Endodermal cell (in vitro differentiated cells): ENCODE measurements around the gene HBA2. TPM values are rescaled to one million over a fixed set of nuclear protein-coding genes. Genes with fewer than 3 reads are reported as not detected.
"Not testable (repeated sequence)": the region's sequence is repeated elsewhere in the genome, so short reads cannot be mapped to it uniquely, and the experiment has no call there.

ENCODE experiments used
- DNase-seq: peaks from one replicate; pipeline ENCODE4 v3.0.0-alpha.2; 2017
- H3K27ac ChIP-seq: 2 replicates; pipeline ENCODE4 v1.5.1; 2013; ENCODE audit warnings: mild to moderate bottlenecking, low read depth, low read length, moderate library complexity
- H3K27me3 ChIP-seq: 2 replicates; pipeline ENCODE4 v1.6.1; 2013; ENCODE audit warnings: mild to moderate bottlenecking, low read length, moderate library complexity; ENCODE audit not compliant: insufficient read depth, control insufficient read depth, poor library complexity, severe bottlenecking
- H3K36me3 ChIP-seq: 2 replicates; pipeline ENCODE4 v1.7.0; 2013; ENCODE audit warnings: mild to moderate bottlenecking, low read length, moderate library complexity; ENCODE audit not compliant: control insufficient read depth, insufficient read depth
- H3K4me1 ChIP-seq: one replicate; pipeline ENCODE4 v1.7.0; 2013; ENCODE audit warnings: low read length; ENCODE audit not compliant: control insufficient read depth, insufficient read depth
- H3K4me3 ChIP-seq: 2 replicates; pipeline ENCODE4 v1.5.1; 2013; ENCODE audit warnings: mild to moderate bottlenecking, low read length, moderate library complexity
- H3K9ac ChIP-seq: 2 replicates; pipeline ENCODE4 v1.6.1; 2013; ENCODE audit warnings: mild to moderate bottlenecking, low read length, moderate library complexity; ENCODE audit not compliant: poor library complexity, severe bottlenecking; ENCODE audit errors: extremely low read depth
- H3K9me3 ChIP-seq: 2 replicates; pipeline ENCODE4 v1.6.1; 2013; ENCODE audit warnings: mild to moderate bottlenecking, low read length, moderate library complexity; ENCODE audit not compliant: control insufficient read depth
- H3K27ac Mint-ChIP-seq: 2 replicates; pipeline ENCODE4 v1.8.0; 2020; ENCODE audit warnings: mixed read lengths
- H3K27me3 Mint-ChIP-seq: 2 replicates; pipeline ENCODE4 v1.8.0; 2021; ENCODE audit warnings: mild to moderate bottlenecking, mixed read lengths; ENCODE audit not compliant: insufficient read depth
- H3K36me3 Mint-ChIP-seq: 2 replicates; pipeline ENCODE4 v1.8.0; 2020; ENCODE audit warnings: low read depth, mixed read lengths
- H3K4me1 Mint-ChIP-seq: 2 replicates; pipeline ENCODE4 v1.8.0; 2020; ENCODE audit warnings: mixed read lengths
- H3K4me3 Mint-ChIP-seq: 2 replicates; pipeline ENCODE4 v1.8.0; 2020; ENCODE audit warnings: mild to moderate bottlenecking, moderate library complexity, mixed read lengths
- H3K9me3 Mint-ChIP-seq: 2 replicates; pipeline ENCODE4 v1.8.0; 2020; ENCODE audit warnings: mild to moderate bottlenecking, mixed read lengths
- WGBS, 2 experiments: methylation state at CpG; one replicate each; pipeline versions ENCODE4 v1.1.5 to v1.1.7; 2013; ENCODE audit warnings: missing lambda C conversion rate in 2 of 2, mixed read lengths in 1 of 2; ENCODE audit not compliant: insufficient coverage in 1 of 2, insufficient read length in 1 of 2; 5-methylcytosine and 5-hydroxymethylcytosine counted together
- total RNA-seq, 2 donors: library from RNA; stranded (reverse); fragmentation: NEBNext Ultra II Directional in 1 of 2; extraction: Animal tissue kit (Norgen Biotek cat#: 25700) in 1 of 2; gene quantifications; 2 replicates in 1 of 2; 3 replicates in 1 of 2; pipeline ENCODE4 v1.2.1, GENCODE V29; 2021
- TF ChIP-seq, protein P1 (sequence below): fragments of 200-600 bp; sonication (generic); conservative IDR thresholded peaks from 2 replicates; pipeline ENCODE4 v1.5.0; 2021; ENCODE audit warnings: antibody characterized with exemption, mild to moderate bottlenecking

The HBA2 gene
- total RNA-seq, 2 donors from 2014 or later = 1.2 TPM; not detected in 1

DNA sequence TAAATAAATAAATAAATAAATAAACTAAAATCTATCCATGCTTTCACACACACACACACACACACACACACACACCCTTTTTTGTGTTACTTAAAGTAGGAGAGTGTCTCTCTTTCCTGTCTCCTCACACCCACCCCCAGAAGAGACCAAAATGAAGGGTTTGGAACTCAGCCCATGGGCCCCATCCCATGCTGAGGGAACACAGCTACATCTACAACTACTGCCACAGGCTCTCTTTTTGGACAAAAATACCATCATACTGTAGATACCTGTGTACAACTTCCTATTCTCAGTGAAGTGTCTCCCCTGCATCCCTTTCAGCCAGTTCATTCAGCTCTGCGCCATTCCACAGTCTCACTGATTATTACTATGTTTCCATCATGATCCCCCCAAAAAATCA lies 1.9 kb upstream of the HBA2 start:
- peaks cover 18% of the 10 kb centered on the region for H3K4me1 Mint-ChIP-seq
- H3K27me3 ChIP-seq = peaks cover 90% of the 10 kb centered on the region
- DNase-seq = no peak
- no peaks in the 10 kb centered on the region for H3K9me3 Mint-ChIP-seq
- no peaks in the 10 kb centered on the region for H3K36me3 ChIP-seq
- no peaks in the 10 kb centered on the region for H3K4me1 ChIP-seq
- no peaks in the 10 kb centered on the region for H3K9me3 ChIP-seq
- no peaks in the 10 kb centered on the region for H3K36me3 Mint-ChIP-seq
- TF ChIP-seq, protein P1, sequence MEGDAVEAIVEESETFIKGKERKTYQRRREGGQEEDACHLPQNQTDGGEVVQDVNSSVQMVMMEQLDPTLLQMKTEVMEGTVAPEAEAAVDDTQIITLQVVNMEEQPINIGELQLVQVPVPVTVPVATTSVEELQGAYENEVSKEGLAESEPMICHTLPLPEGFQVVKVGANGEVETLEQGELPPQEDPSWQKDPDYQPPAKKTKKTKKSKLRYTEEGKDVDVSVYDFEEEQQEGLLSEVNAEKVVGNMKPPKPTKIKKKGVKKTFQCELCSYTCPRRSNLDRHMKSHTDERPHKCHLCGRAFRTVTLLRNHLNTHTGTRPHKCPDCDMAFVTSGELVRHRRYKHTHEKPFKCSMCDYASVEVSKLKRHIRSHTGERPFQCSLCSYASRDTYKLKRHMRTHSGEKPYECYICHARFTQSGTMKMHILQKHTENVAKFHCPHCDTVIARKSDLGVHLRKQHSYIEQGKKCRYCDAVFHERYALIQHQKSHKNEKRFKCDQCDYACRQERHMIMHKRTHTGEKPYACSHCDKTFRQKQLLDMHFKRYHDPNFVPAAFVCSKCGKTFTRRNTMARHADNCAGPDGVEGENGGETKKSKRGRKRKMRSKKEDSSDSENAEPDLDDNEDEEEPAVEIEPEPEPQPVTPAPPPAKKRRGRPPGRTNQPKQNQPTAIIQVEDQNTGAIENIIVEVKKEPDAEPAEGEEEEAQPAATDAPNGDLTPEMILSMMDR = no peak
- H3K27ac ChIP-seq = no peak overlapping the region
- no peak overlapping the region for H3K4me3 Mint-ChIP-seq
- H3K9ac ChIP-seq = no peak overlapping the region
- 88% methylated on average over 1 of the region's 1 CpG; no CpG with 5 or more reads in 1 of the 2 experiments for WGBS, 2 experiments
- peaks cover 85% of the 10 kb centered on the region for H3K27me3 Mint-ChIP-seq
- no peak overlapping the region for H3K27ac Mint-ChIP-seq
- H3K4me3 ChIP-seq = no peak overlapping the region

DNA sequence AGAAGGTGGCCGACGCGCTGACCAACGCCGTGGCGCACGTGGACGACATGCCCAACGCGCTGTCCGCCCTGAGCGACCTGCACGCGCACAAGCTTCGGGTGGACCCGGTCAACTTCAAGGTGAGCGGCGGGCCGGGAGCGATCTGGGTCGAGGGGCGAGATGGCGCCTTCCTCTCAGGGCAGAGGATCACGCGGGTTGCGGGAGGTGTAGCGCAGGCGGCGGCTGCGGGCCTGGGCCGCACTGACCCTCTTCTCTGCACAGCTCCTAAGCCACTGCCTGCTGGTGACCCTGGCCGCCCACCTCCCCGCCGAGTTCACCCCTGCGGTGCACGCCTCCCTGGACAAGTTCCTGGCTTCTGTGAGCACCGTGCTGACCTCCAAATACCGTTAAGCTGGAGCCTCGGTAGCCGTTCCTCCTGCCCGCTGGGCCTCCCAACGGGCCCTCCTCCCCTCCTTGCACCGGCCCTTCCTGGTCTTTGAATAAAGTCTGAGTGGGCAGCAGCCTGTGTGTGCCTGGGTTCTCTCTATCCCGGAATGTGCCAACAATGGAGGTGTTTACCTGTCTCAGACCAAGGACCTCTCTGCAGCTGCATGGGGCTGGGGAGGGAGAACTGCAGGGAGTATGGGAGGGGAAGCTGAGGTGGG lies 657 bp downstream of the HBA2 start:
- not testable (repeated sequence) for H3K9ac ChIP-seq, H3K4me3 ChIP-seq, H3K9me3 Mint-ChIP-seq, H3K9me3 ChIP-seq, DNase-seq, H3K36me3 ChIP-seq, H3K27ac Mint-ChIP-seq, H3K4me1 ChIP-seq, H3K27ac ChIP-seq, H3K4me3 Mint-ChIP-seq, H3K36me3 Mint-ChIP-seq
- H3K27me3 ChIP-seq = peaks cover 83% of the 10 kb centered on the region
- Mint-ChIP-seq H3K4me1 (peaks cover 16% of the 10 kb centered on the region), H3K27me3 (peaks cover 77% of the 10 kb centered on the region)
- WGBS, 2 experiments = 16 to 20% methylated on average over 1 to 29 of the region's 44 CpGs

DNA sequence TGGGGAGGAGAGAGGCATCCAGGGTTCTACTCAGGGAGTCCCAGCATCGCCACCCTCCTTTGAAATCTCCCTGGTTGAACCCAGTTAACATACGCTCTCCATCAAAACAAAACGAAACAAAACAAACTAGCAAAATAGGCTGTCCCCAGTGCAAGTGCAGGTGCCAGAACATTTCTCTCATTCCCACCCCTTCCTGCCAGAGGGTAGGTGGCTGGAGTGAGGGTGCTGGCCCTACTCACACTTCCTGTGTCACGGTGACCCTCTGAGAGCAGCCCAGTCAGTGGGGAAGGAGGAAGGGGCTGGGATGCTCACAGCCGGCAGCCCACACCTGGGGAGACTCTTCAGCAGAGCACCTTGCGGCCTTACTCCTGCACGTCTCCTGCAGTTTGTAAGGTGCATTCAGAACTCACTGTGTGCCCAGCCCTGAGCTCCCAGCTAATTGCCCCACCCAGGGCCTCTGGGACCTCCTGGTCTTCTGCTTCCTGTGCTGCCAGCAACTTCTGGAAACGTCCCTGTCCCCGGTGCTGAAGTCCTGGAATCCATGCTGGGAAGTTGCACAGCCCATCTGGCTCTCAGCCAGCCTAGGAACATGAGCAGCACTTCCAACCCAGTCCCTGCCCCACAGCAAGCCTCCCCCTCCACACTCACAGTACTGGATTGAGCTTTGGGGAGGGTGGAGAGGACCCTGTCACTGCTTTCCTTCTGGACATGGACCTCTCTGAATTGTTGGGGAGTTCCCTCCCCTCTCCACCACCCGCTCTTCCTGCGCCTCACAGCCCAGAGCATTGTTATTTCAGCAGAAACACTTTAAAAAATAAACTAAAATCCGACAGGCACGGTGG lies 1.5 kb downstream of the HBA2 start:
- H3K4me1 ChIP-seq, H3K27ac Mint-ChIP-seq, H3K36me3 Mint-ChIP-seq, H3K9me3 ChIP-seq, H3K4me3 ChIP-seq, H3K36me3 ChIP-seq, H3K27ac ChIP-seq, H3K9ac ChIP-seq, H3K9me3 Mint-ChIP-seq, H3K4me3 Mint-ChIP-seq, DNase-seq: not testable (repeated sequence)
- 40 to 47% methylated on average over 4 of the region's 13 CpGs for WGBS, 2 experiments
- peaks cover 78% of the 10 kb centered on the region for H3K27me3 Mint-ChIP-seq
- H3K27me3 ChIP-seq = peaks cover 83% of the 10 kb centered on the region
- H3K4me1 Mint-ChIP-seq = peaks cover 16% of the 10 kb centered on the region
